ENCODE results near the gene NEK6.

NEK6 gene

DNA sequence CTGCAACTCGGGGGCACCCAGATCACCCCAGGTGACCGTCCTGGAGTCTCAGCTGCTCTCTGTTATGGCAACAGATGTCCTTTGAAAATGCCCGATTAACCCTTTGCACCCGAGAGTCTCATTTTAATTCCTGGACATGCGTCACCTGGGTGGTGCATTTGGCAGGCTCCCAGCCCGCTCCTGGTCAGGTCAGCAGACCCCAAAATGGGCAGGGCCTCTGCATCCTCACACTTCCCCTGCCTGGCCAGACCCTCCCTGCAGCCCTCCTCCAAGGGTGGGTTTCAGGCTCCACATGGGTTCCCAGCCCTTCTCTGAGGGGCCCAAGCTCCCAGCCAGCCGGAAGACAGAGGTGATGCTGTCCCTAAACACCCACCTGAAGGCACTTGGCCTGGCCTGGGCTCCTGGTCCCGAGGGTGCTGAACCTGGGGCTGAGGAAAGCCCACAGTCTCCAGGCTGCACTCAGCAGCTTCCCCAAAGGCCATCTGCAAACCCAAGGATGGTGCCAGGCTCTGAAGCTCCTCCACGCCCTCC, 88.1 kb downstream of the NEK6 start:
- no peak for DNase-seq

DNA sequence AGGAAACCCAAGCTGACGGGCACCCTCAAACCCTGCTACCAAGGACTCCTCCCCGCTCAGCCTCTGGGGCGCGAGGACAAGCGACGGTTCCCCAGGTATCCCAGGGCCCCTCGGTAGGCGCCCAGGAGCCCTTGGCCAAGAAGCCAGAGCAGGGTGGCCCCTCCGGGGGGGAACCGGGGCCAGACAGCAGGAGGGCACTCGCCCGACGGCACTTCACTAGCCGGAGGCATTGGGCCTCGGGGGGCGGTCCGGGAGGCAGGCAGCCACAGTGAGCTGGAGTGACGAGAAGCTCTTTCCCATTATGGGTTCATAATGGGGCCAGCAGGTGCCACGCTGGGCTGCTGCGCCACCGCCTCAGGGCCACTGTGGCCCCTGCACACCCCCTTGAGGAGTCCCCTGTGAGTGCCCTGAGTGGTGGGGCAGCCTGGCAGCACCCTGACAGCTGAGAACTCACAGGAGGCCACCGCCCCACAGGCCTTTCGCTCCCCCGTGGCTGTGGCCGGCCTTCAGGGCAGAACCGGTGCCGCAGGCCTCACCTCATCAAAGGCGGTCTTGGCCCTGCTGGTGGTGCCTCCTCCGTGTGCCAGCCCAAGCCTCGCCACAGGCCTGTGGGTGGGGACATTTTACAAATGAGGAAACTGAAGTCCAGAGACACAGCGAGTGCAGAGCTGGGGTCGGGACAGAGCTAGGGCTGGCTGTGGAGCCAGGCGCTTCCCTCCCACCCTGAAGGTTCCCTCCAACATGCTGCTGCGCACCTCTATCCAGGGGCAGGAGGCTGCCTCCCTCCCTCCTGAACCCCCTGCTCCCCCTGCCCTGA, 88.8 kb downstream of the NEK6 start:
- no peak for DNase-seq

DNA sequence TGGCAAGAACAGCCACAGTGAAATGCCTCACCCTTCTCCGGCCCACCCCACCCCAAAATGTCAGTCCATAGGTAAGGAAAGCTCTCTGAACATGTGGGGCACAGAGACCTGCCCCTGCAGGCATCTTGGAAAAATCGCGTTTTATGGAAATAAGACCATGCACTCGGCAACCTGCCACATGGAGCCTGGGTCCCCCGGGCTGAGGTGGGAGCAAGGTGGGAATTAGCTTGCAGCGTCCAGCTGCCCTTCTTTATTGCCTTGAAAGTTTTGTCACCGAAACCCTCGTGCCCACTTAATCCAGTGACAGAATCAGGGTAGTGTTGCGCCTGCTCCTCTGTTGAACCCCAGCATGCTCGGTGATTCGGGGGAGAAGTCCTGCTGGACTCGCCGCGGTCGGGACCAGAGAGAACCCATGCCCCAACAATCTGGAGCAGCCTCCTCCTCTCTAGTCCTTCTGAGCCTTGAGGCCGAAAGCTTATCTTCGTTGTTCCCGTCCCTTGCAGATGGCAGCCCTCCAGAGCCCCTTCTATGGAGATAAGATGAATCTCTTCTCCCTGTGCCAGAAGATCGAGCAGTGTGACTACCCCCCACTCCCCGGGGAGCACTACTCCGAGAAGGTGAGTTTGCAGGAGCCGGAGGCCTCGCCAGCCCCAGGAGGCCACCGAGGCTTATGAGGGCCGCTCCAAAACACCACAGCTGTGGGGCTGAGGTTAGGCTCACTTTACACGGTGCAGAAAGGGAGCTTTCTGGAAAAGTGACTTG, 89.6 kb downstream of the NEK6 start:
- no peak for DNase-seq

DNA sequence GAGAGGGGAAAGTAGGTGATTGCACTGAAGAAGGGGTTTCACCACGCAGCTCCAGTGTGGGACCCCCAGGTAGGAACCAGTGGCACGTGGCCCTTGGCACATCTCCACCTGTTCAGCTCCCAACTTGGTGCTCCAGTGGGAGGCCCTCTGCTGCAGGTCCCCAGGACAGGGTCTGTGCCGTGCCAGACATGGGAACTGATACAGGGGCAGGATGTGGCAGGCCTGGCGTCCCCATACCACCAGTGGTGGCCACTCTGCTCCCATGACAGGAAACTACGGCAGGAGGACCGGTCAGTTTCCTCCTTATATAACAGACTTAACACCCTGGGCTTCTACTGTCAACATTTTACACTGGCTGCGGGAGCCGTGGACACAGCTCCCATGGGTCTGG, 90.2 kb downstream of the NEK6 start:
- no peak for DNase-seq

DNA sequence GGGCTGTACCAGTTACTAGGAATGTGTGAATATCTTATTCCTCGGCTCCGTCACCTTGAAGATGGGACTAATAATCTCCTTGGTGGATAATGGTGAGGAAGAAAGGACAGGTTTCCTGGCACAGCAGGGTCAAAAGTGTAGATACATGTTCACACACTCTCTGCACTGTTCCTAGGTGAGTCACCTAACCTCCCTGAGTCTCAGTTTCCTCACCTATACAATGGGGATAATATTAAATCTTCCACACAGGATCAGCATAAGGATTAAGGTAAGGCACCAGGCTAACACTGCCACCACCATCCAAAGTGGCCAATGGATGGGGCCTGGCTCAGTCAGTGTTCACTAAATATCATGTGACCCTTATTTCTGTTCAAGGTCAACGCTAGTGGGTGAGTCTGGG, 90.6 kb downstream of the NEK6 start:
- no peak for DNase-seq

DNA sequence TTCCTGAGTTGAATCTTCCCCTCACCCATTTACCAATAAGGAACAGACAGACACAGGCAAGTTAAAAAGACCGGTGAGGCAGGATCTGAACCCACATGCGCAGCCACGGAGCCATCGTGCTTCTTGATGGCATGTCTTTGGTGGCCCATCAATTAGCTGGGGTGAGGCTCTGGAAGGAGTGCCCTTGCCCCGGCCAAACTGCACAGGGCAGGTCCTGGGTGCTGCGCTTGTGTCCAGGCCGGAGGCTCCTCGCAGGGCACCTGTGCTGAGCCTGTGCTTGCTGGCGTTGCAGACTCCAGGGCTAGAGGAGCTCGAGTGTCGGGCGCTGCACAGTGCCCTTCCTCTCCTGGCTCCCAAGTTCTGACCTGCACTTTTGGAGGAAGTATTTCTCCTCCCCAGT, 91.1 kb downstream of the NEK6 start:
- no peak for DNase-seq

DNA sequence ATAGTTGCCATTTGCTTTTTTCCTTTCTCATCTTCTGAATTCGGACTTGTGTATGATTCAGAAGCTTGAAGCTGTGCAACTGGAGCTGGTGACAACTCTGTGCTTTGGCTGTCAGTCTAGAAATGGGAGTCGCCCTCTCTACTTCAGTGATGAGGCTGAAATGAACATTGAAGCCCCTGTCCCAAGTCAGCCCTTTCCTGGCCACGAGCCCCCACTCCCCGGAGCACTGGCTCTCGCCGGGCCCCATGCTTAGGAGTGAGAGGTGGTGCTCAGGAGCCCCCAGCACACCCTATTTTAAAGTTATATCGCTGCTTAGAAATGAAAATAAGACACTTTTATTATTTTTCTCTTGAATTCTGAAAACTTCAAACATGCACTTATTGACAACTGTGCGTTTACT, 91.5 kb downstream of the NEK6 start:
- DNase-seq = no peak

DNA sequence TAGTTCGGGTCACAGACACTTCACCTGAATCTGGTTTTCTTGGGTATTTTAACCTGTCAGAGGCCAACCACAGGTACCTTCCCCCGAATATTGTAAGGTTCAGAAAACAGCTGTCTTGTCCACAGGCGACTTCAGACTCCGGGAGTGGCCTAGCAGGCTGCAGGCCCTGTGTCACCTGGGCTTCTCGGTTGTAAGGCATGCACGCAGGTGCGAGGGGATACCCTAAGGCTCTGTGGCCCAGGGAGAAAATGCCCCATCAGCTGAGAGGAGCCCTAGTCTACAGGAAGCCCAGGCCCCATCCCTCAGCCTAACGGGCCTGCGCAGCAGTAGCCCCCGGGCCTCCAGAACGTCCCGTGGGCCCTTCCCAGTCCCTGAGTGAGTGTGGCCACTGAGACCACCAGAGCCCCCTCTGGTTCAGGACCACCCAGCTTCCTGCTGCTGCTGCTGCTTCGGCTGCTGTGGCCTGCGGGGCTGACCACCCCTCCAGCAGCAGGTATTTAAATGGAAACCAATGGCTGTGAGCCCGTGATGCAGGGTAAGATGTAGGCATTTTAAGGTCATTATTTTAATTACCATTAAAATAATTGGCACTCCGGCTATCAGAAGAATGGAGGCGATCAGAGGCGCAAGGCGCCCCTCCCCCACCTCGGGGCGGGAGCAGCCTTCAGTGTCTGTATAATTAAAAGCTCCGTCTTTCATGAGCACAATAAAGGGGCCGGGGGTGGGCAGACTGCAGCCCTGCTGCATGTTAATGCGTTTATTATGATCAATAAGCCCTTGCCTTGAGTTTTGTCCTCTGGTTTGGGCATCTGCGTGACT, 92.1 kb downstream of the NEK6 start:
- DNase-seq = no peak

DNA sequence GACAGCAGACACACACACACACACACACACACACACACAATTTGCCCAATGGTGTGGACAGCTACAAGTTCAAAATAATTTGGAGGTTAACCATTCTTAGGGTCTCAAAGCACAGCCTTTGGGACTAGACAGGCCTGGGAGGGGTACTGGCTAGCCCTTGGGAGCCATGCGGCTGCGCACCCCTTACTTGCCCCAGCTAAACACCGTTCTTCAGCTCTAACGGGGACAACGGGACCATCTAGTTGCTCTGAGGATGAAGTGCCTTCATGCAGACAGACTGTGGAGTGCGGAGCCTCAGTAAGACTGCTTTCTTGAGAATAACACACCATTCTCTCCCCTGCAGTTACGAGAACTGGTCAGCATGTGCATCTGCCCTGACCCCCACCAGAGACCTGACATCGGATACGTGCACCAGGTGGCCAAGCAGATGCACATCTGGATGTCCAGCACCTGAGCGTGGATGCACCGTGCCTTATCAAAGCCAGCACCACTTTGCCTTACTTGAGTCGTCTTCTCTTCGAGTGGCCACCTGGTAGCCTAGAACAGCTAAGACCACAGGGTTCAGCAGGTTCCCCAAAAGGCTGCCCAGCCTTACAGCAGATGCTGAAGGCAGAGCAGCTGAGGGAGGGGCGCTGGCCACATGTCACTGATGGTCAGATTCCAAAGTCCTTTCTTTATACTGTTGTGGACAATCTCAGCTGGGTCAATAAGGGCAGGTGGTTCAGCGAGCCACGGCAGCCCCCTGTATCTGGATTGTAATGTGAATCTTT, 92.9 kb downstream of the NEK6 start:
- DNase-seq = no peak

DNA sequence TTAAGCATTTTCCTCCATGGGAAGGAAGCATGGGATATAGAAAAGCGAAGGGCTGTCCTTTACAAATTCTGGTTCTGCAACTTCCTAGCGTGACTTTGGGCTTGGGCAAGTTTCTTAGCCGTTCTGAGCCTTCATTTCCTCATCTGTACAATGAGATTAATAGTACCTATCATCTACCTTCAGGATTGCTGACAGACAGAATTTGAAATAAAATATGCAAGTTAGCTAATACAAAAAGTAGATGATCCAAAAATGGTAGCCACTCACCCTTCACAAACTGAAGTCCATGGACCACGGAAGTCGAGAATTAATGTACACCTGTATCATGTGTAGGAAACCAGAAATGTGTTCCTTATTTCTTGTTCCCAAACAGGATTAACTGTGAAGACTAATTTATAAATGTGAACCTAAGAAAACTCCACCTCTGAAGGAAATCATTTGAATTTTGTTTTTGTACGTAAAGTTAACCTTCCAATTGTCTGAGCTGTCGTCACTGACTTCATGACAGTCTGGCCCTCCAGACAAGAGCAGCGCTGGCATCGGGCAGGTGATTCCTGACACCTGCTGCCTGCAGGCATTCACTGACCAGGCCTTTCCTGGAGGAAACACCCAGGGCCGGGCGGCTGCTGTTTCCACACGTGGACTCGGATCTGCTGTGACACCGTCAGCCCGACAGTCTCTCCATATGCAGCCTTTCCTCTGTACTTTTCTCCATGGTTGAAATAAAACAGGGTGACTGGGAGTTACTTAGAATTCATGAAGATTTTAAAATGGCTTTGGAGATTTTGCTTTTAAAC, 94.1 kb downstream of the NEK6 start:
- no peak for DNase-seq

DNA sequence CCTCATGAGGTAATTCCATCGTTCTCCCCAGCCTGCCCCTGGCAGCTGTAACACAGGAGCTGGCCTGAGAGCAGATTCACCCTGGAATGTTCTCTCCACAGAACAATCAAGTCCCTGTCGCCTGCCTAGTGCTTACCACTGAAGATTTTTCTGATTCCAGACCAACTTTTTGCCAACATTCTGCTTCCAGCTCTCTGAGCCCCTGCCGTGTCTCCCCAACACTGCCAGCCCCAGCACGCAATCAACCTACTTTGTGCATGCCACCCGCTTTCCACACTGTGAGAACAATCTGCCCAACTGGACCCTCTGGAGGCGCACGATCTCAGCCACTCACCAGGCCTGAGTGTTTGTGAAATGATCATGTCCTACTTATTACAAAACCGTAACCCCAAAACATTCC, 94.9 kb downstream of the NEK6 start:
- DNase-seq = no peak

DNA sequence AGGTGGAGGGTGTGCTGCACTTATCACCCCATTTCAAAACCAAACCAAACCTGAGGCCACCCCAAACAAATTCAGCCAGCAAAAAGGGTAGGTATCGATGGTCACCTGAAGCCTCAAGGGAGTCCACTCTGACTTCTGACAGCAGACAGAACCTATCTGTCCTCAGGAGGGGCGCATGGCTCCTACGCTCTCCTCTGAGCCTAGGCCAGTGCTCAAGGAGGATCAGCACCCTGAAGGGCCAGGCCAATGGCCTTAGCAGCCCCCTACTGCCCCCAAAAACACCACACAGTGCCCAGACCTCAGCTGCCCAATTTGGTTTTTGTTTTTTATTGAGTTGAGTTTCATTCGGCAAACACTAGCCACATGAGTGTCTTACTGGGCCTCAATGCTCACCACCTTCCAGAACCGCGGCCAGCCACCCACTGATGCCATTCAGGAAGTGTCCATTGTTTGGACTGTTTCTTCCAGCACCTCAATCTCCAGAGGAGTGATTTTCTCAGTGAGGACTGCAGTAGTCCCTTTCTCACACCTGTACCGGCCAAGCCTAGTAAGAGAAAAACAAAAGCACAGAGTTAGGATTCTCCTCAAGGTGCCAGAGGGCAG, 95.5 kb downstream of the NEK6 start:
- no peak for DNase-seq

DNA sequence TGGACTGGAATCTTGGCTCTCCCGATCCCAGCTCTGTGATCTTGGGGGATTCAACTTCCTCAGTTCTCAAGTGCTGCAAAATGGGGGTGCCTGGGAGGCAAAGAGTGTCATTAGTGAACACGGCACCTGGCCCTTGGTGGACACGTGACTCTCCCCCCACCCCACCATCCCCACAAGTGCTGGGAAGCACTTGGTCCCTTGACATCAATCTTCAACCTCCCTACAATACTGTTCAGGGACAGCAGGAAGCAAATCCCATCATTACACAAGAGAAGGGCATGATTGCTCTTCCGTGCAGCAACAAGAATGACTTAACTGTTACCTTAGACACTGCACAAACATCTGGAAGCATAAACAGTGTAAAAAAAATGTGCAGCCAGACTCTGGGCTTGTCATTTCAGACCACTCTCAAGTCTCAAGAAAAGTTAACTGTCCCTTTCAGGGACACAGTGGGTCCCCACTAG, 96.1 kb downstream of the NEK6 start:
- no peak for DNase-seq

DNA sequence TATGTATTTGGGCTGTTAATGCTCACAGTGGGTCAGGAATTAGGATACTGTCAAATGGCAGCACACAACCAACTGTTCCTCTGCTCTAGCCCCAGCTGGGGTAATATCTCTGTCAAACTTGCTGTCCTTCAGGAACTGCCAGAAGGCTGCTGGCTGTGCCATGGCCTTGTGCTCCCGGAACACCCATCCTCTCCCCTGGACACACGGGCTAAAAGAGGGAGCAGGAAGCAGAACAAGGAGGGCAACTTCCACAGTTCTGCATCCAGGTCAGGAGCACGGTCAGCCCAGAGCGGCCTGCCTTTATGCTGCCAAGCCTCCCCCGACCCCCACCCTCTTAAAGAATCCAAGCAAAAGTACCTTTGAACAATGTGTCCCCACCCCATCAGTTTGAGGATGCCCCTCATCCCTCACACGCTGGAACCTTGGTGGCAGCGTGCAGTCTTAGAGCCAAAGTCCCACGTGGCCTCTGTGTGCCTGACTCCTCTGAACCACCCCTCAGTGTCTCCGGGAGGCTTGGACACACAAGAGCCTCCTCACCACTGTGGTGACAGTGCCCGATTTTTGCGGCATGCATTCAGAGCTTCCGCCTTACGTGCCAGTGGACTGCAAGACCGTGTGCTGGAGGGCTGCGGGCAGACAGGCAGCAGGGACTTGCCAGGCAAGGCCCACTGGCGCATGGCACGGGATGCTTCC, 96.7 kb downstream of the NEK6 start:
- DNase-seq = no peak

DNA sequence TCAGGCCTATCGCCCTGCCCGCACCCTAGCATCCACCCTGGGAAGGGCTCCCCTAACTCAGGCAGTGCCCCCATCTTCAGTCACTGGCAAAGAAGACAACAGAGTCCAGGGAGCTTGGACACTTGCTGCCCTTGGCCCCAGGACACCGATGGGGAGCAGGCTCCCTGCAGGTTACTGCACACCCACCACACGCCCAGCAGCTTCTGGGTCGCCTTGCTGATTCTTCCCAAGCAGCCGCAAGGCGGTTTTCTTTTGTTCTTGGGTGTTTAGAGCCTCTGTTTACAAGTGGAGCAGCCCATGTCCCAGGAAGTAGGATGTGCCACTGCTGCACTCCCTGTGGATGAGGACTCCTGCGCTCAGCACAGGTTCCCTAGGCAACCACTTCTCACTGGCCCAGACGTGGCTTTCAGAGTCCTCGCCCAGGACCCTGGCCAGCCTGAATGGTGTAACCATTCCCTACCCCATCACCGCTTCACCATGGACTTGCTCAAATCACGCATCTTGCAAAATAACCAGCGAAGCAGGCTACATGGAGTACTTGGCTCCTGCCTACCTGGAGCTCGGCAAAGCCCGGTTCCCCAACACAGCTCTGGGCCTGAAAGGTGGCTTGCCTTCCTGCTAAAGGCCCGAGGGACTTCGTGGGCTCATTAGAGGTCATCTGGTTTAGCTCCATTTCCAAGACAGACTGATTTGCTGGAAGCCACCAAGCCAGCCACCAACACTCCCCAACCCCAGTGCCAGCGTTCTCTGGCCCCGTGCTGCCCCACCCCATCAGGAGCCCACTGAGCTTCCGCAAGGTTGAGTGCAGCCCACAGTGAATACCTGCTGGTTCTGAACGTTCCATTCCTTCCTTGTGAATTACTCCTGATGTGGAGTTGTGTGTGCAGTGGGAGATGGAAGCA, 97.5 kb downstream of the NEK6 start:
- no peak for DNase-seq

DNA sequence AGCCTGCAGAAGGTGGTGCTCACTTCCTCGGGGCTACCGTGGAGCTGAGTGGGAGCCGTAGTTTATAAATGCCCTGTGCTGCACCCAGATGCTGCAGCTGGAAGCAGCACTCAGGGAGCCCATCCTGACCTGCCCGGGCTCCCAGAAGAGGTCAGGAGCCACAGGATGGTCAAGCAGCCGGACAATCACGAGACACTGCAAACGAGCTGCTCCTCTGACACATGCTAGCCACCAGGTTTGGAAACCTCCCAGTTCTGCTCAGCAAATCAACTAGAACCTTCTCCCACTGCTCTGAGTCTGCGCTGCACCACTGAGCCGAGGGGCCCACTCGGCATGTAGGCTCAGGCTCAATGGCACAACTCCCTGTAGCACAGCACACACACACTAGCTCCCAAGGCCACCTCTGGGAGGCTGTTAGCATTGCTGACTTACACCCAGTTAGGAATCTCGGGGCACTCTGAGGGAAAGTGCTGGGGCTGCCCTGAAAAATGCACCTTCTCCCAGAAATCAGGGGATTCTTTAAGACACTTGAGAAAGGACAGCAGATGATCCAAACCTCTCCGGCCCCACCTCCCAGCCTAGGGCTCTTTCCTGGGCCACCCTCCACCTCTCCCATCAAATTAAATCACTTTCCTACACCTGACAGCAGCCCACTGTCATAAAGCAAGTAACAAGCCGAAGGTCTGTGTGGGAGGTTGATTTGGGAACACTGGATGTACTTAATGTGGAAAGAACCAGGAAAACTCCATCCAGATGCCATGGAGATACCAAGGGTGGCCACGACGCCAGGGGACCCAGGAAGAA, 98.4 kb downstream of the NEK6 start:
- DNase-seq = no peak

DNA sequence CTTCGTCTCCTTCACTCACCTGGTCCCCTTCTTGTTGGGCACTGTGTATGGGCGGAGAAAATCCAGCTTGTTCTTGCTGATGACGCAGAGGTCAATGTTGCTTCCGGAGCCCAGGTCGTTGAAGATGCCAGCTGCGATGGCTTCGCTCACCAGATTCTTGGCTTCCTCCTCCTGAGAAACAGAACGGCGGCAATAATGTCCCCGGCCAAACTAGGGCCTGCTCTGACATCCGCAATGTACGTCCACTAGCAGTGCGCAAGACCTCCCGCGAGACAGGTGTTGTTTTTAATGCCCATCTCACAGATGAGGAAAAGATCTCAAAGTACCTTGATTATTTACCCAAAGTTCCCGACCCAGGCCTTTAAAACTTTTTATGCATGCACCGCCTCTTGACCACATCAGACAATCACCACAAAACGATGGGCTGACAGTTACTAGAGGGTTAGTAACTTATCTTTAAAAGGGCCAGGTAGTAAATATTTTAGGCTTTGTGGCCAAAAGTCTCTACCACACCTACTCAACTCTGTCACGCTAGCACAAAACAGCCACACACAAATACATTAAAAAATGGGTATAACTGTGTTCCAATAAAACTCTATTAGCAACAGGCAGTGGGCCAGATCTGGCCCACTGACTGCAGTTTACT, 99.1 kb downstream of the NEK6 start:
- no peak for DNase-seq
